Testis (tissue), 3 donors: Measurements from ENCODE around the gene SAMD11. TPM values are rescaled to one million over a fixed set of nuclear protein-coding genes. Genes with fewer than 3 reads are reported as not detected.

Source experiments
- DNase-seq: peaks from one replicate; pipeline ENCODE4 v3.0.0-alpha.2; 2019
- H3K27ac ChIP-seq, 2 donors: fragments of 200-600 bp; sonication (generic); one replicate each; pipeline ENCODE4 v1.5.1; 2019
- H3K27me3 ChIP-seq: fragments of 200-600 bp; sonication (generic); one replicate; pipeline ENCODE4 v1.5.1; 2019
- H3K36me3 ChIP-seq: fragments of 200-600 bp; sonication (generic); one replicate; pipeline ENCODE4 v1.5.1; 2017; ENCODE audit warnings: low read depth; ENCODE audit errors: missing control alignments
- H3K4me1 ChIP-seq: fragments of 200-600 bp; sonication (generic); one replicate; pipeline ENCODE4 v1.5.1; 2019
- H3K4me3 ChIP-seq, 2 donors: fragments of 200-600 bp; sonication (generic); one replicate each; pipeline ENCODE4 v1.5.1; 2017 to 2019
- H3K9me3 ChIP-seq: fragments of 200-600 bp; sonication (generic); one replicate; pipeline ENCODE4 v1.5.1; 2017
- POLR2A ChIP-seq: fragments of 450-650 bp; IDR thresholded peaks from one replicate; pipeline ENCODE4 v1.6.1; 2017; ENCODE audit warnings: antibody characterized with exemption, mild to moderate bottlenecking, moderate library complexity
- WGBS, 2 donors: methylation state at CpG; one replicate each; pipeline ENCODE4 v1.1.5; 2018; 5-methylcytosine and 5-hydroxymethylcytosine counted together
- intact Hi-C: fragments of 100-400 bp; cut with DNase I; formaldehyde crosslinking; loops from one replicate; pipeline ENCODE4 v1.15.1; 2023; ENCODE audit warnings: low total_unique reads
- polyA plus RNA-seq: library from polyadenylated mRNA; stranded (reverse); fragments of 350-450 nt; fragmentation: Illumina TruSeq; extraction: RNeasy Lipid Tissue Mini Kit (QIAGEN cat#74804); gene quantifications from one replicate; pipeline ENCODE4 v1.2.3, GENCODE V29; 2014; ENCODE audit warnings: low read depth, low replicate concordance; ENCODE audit not compliant: insufficient read depth
- total RNA-seq, 2 donors: library from RNA; depleted of rRNA; stranded (reverse); fragments of >200 nt; gene quantifications; one replicate each; pipeline ENCODE4 v1.2.3, GENCODE V29; 2016
- TF ChIP-seq, protein P1 (sequence below), 3 experiments: fragments of 450-650 bp in 2 of 3; fragments of 200-600 bp in 1 of 3; sonication (generic) in 1 of 3; IDR thresholded peaks; one replicate each; pipeline ENCODE4 v1.5.1; 2016 to 2019; ENCODE audit warnings: antibody characterized with exemption in 3 of 3, mild to moderate bottlenecking in 2 of 3, moderate library complexity in 1 of 3

The SAMD11 gene
- total and polyA plus RNA-seq, 3 donors from 2014 or later, result 7.9 to 47.2 (median 36.9) TPM

DNA sequence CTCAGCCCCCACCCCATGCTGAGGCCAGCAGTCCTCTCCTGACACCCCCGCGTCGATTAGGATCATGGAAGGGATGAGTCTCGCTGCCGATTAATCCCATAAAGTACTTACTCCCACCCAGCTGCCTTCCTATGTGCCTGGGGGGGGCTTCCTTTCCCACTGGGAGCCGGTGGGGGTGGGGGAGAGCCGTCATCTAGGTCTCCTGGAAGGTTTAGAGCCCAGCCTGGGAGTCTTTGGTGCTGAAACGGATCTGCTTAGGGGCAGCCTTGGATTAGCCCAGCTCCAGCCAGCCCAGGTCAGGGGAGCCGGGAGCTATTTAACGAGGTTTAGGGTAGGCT, 9.8 kb downstream of the SAMD11 start:
- WGBS, 2 donors, result 34 to 81% methylated on average over 4 to 9 of the region's 10 CpGs
- no peaks in the 10 kb centered on the region for H3K36me3 ChIP-seq
- H3K9me3 ChIP-seq, result no peaks in the 10 kb centered on the region
- no peak overlapping the region for H3K27ac ChIP-seq
- TF ChIP-seq, protein P1, sequence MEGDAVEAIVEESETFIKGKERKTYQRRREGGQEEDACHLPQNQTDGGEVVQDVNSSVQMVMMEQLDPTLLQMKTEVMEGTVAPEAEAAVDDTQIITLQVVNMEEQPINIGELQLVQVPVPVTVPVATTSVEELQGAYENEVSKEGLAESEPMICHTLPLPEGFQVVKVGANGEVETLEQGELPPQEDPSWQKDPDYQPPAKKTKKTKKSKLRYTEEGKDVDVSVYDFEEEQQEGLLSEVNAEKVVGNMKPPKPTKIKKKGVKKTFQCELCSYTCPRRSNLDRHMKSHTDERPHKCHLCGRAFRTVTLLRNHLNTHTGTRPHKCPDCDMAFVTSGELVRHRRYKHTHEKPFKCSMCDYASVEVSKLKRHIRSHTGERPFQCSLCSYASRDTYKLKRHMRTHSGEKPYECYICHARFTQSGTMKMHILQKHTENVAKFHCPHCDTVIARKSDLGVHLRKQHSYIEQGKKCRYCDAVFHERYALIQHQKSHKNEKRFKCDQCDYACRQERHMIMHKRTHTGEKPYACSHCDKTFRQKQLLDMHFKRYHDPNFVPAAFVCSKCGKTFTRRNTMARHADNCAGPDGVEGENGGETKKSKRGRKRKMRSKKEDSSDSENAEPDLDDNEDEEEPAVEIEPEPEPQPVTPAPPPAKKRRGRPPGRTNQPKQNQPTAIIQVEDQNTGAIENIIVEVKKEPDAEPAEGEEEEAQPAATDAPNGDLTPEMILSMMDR (IDR thresholded peaks at IDR 0.05), result no peak
- TF ChIP-seq POLR2A, result no peak
- no peaks in the 10 kb centered on the region for H3K27me3 ChIP-seq
- no peak overlapping the region for H3K4me3 ChIP-seq
- no peak for DNase-seq
- H3K4me1 ChIP-seq, result peaks cover 12% of the 10 kb centered on the region
- intact Hi-C loops, result no loop called here

DNA sequence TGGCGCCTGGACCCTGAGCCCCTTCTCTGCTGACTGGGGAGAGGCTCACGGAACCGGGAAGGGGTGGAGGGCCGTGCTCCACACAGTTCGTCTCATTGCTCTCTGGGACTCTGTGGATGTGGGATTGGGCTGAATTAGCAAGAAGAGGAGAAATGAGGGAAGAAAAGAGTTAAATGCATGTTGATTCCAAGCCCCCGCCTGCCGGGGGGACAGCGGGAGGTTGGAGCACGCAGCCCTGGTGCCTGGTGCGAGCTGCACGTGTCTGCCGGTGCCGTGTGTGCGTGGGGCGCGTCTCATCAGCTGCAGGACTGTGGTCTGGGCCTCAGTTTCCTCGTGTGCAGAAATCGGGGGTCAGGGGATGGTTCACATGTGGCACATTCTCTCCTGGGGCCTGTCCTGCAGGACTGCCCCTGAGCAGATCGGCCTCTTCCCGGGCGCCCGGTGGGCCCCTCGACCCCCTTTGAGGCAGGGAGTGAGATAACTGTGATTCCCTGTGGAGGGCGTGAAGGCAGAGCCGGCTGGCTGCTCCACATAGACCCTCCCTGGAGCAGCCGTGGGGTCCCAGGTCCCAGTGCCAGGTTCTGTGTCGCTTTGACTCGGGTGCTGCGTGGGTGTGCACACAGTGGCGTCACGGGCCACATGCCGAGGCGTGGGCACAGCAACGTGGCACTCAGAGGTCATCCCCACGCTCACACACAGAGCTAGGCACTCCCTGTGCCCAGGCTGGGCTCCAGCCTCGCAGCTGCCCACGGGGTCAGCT, 11.4 kb downstream of the SAMD11 start:
- H3K36me3 ChIP-seq, result no peaks in the 10 kb centered on the region

DNA sequence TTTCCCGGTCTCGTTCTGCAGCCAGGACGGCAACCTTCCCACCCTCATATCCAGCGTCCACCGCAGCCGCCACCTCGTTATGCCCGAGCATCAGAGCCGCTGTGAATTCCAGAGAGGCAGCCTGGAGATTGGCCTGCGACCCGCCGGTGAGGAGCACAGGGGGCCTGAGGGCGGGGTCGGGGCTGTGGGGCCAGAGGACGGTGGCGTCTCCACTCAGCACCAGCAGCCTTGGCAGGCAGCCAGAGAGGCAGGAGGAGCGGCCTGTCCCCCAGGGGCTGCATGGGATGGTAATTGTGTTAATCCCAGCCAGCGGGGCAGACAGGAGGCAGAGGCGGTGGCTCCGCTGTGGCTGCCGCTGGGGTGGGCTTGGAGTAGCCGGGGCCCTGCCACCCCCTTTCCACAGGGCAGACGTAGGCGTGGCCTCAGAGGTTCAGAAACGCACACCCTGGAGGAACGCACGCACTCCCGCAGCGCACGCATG, 12.1 kb downstream of the SAMD11 start:
- no peak for TF ChIP-seq POLR2A
- TF ChIP-seq, protein P1 (IDR thresholded peaks at IDR 0.05), result no peak
- no peak for DNase-seq
- Histone ChIP-seq H3K9me3 (no peaks in the 10 kb centered on the region), H3K4me3 (no peak overlapping the region), H3K36me3 (no peaks in the 10 kb centered on the region), H3K4me1 (peaks cover 17% of the 10 kb centered on the region), H3K27me3 (no peaks in the 10 kb centered on the region), H3K27ac (no peak overlapping the region)
- WGBS, 2 donors, result 17 to 39% methylated on average over 6 to 30 of the region's 30 CpGs
- intact Hi-C loops, result no loop called here

More for the DNA sequence above, 11.4 kb downstream of the SAMD11 start:
- H3K4me1 ChIP-seq, result peaks cover 17% of the 10 kb centered on the region
- no peak overlapping the region for H3K4me3 ChIP-seq
- intact Hi-C loops, result no loop called here
- no peak for DNase-seq
- H3K27ac ChIP-seq, result no peak overlapping the region
- TF ChIP-seq, protein P1 (IDR thresholded peaks at IDR 0.05), result no peak
- no peak for TF ChIP-seq POLR2A
- 15 to 56% methylated on average over 18 to 37 of the region's 37 CpGs for WGBS, 2 donors
- no peaks in the 10 kb centered on the region for H3K9me3 ChIP-seq
- H3K27me3 ChIP-seq, result no peaks in the 10 kb centered on the region

DNA sequence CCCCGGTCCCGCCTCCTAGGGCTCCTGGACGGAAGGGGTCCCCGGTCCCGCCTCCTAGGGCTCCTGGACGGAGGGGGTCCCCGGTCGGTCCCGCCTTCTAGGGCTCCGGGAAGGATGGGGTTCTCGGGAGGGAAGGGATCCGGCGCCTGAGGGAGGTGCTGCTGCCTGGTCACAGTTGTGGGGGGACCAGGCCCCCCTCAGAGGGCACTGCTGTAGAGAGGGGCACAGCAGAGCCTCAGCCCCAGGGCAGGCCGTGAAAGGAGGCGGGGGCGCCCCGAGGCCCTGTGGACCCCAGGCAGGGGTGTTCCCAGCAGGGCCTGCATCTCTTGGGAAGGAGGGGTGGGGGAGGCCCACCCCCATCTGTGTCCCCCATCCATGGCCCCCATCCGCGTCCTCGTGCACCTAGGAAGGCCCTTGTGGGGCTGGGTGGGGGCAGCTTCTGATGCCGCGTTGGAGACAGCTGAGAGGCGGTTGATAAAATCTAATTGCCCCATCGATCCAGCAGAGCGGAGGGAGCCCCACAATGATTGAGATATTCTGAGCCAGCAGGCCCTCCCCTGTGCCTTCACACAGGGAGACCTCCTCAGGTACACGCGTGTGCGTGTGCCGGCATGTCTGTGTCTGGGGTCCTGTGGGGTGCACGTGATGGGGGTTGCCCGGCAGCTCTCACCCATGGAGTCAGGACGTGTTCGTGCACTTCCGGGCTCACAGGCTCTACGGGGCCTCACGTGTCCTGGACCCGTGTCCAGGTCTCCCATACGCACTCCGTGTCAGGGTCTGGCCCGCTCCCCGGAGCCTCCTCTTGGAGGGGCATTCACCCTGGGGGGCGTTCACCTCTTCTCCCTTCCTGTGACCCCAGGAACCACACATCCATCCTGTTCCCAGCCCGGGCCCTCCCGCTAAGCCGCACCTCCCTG, 12.9 kb downstream of the SAMD11 start:
- Histone ChIP-seq H3K27ac (no peak overlapping the region), H3K9me3 (no peaks in the 10 kb centered on the region), H3K4me1 (peaks cover 23% of the 10 kb centered on the region), H3K4me3 (no peak overlapping the region), H3K27me3 (no peaks in the 10 kb centered on the region), H3K36me3 (no peaks in the 10 kb centered on the region)
- no peak for DNase-seq
- intact Hi-C loops, result no loop called here
- TF ChIP-seq POLR2A, result no peak
- TF ChIP-seq, protein P1 (IDR thresholded peaks at IDR 0.05), result no peak
- WGBS, 2 donors, result 80% methylated on average over 22 to 43 of the region's 45 CpGs
